HG03457 (cell line): ENCODE measurements around the gene NSF.
"Not testable (repeated sequence)": the region's sequence is repeated elsewhere in the genome, so short reads cannot be mapped to it uniquely, and the experiment has no call there.

Experiments
- ATAC-seq: cut with Tn5 transposase; IDR thresholded peaks from one replicate; pipeline ENCODE4 v1.9.1; 2021; ENCODE audit warnings: moderate number of reproducible peaks; ENCODE audit not compliant: unreplicated experiment

The NSF gene

DNA sequence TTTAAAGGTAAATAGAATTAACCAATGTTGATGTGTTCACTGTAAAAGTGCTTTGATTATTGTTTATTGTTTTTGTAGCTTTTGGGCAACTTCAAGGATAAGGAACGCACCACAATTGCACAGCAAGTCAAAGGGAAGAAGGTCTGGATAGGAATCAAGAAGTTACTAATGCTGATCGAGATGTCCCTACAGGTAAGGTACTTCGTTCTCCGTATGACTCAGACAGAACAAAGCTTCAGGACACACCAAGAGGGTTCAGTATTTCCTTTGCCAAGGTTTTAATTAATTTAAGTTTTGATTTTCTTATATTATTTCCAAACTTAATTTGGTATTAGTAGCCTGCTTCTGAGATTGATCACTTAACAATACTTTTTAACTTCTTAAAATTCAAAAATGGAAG lies 161.0 kb downstream of the NSF start:
- no peak for ATAC-seq

GRCh38 chr17:46753776-46754175 lies 163.3 kb downstream of the NSF start:
- ATAC-seq: no peak

DNA sequence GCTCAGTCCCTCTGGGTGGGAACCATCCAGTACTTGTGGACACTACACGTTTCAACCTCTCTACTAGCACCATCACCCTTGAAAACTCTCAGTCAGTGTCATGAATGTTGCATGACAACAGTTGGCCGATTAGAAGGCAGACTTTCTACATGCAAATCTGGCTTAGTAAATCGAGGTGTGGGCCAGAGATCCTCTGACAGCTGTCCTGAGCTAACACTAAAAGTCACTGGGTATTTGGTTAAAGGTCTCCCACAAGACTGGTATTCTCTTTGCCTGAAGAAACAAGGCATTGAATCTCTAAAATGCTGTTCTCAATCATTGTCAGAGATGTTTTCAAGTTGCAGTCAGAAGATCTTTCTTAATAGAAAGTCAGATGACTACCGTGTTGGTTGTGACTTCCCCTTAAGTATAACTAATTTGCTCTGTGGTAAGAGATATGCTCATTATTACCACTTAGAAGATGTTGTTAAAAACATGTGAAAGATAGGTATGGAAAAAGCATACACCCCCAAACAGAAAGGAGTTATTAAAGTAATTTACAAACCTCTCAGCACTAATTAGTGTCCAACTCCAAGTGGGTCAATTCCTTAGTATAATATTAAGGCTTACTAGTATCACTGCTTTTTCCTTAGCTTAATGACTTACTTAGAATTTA lies 165.7 kb downstream of the NSF start:
- no peak for ATAC-seq

DNA sequence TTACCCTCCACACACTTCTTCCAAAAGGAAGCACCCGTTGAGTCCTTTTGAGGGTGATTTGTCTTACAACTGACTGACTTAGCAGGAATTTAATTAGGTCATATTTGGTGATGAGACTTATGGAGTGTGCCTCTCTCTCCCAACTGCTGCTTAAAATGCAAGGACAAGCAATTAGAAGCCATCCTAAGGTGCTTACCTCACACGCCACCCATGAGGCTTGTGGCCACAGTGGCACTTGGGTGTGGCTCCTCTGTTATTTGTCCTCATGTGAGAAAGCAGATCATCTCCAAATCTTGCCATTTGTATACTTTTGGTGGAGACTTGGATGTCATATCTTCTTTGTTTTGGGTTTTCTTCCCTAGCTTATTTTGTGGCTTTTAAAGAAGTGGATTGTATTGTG lies 166.4 kb downstream of the NSF start:
- ATAC-seq: no peak

DNA sequence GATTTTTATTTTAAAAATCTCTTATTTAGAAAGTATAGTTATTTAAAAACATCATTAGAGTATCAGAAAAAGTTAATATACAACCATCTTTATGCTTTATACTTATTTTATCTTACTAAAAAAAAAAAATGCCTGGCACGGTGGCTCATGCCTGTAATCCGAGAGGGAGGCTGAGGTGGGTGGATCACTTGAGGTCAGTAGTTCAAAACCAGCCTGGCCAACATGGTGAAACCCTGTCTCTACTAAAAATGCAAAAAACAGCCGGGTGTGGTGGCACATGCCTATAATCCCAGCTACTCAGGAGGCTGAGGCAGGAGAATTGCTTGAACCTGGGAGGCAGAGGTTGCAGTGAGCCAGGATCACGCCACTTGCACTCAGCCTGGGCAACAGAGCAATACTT lies 167.1 kb downstream of the NSF start:
- ATAC-seq: not testable (repeated sequence)

DNA sequence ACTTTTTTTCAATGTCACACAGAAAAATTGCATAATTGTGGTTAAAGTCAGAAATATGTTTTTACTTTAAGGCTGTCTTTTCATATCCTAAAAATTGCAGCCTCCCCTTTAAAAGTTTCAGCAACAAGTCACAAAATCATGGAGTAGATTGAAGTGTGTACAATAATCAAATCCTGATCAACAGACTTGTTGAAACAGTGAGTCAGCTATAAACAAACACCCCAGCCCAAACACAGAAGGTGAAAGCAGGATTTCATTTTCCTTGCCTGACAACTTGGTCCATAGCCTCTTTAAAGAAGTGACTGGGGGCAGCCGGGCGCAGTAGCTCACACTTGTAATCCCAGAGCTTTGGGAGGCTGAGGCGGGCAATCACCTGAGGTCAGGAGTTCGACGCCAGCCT lies 168.1 kb downstream of the NSF start:
- ATAC-seq: no peak

DNA sequence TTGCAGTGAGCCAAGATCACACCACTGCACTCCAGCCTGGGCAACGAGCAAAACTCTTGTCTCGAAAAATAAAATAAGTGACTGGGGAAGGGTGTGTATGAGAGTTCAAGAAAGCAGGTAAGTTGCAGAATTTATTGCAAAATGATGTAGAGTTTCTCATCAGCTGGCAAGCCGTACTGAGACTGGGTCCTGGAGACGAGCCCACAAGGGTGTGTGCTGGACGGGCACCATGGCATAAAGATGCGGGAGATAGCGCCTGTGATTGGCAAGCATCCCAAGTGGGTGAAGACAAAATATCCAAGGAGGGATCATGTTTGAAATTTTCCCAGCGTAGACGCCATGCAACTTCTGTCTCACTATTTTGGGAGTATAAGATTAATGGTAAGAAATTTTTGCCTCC lies 168.7 kb downstream of the NSF start:
- ATAC-seq: no peak

DNA sequence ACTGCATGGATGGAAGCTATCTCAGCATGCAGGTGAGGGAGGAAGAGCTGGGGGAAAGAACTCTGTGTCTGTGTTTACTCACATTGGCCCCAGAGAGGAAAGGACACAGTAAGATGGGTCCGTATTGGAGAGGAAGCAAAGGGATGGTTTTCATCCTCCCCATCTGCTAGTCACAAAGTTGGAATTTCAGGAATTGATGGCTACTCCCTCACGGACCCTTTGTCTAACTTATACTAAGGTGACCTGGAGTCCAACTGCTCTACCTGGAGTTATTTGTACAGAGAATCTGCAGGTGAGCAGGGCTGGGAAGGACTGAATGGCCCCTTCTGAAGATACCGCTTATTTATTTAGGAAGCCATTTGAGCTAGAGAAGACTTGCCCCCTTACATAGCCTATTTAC lies 172.9 kb downstream of the NSF start:
- no peak for ATAC-seq

DNA sequence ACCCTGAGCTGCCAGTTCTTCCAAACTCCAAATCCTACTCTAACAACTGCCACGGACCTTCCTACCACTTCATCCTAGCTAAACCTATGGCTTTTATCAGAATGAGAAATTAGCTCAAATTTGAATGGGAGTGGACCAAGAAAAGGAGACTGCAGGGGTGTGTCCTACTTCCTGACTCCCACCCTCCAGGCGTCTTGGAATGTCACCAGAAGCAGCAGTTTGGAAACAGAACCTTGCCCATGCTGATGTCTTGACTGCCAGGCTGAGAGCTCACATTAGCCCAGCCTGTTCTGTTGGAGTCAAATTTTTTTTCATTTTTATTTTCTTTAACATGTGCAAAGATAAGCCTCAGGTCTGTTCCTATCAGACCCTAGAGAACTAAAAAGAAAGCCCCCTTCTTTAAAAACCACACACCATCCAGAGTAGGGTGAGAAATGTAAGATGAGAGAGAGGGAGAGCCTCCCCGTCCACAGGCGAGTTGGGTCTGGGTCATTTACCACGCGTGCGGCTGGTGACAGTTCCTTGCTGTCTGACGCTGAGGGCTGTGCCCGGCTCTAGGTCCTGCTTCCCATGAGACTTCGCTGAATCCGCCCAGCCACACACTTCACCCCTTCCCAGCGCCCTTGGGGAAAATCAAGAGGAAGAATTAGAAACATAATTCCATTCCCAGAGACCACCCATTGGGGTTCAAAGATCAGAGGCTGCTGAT lies 173.7 kb downstream of the NSF start:
- ATAC-seq: no peak

GRCh38 chr17:46764709-46765401 lies 174.4 kb downstream of the NSF start:
- no peak for ATAC-seq

DNA sequence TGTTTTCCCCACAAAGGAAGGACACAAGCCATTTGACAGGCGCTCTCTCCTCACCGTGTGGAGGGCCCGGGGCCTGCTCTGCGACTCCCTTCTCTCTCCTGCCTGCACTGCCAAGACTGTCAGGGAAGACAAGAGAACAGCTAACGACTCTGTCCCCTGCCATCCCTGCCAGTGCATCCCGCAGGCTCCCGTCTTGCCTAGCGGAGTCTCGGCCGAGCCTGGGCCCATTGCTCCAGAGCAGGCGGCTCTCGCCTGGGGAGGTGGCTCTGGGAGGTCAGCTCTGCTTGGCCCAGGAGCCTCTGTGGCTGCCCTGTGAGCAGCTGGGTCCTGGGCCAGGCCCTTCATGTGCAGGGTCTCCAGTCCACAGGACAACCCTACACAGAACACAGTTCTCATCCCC lies 175.0 kb downstream of the NSF start:
- ATAC-seq: no peak

GRCh38 chr17:46766493-46767491 lies 176.3 kb downstream of the NSF start:
- ATAC-seq: no peak

DNA sequence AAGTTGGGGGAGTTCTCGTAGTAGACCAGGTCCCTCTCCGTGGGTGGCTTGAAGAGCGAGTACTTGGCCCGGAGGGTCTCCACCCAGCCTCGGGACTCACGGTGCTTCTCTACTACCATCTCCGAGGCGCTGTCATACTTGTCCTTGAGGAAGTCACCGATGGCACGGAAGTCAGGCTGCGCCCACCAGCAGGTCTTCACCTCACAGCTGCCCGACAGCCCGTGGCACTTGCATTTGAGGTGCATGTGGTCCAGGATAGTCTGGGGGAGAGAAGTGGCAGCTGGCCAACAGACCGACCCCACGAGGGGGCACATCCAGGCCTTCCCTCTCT lies 178.0 kb downstream of the NSF start:
- no peak for ATAC-seq

DNA sequence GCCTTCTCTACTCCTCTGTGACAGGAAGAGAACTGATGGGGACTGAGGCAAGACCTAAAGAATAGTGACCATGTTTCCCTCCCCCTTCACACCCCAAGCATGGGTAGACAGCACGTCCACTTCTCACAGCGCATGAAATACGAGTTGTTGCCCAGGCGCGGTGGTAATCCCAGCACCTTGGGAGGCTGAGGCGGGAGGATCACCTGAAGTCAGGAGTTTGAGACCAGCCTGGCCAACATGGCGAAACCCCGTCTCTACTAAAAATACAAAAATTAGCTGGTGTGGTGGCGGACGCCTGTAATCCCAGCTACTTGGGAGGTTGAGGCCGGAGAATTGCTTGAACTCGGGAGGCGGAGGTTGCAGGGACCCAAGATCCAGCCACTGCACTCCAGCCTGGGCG lies 178.4 kb downstream of the NSF start:
- not testable (repeated sequence) for ATAC-seq

DNA sequence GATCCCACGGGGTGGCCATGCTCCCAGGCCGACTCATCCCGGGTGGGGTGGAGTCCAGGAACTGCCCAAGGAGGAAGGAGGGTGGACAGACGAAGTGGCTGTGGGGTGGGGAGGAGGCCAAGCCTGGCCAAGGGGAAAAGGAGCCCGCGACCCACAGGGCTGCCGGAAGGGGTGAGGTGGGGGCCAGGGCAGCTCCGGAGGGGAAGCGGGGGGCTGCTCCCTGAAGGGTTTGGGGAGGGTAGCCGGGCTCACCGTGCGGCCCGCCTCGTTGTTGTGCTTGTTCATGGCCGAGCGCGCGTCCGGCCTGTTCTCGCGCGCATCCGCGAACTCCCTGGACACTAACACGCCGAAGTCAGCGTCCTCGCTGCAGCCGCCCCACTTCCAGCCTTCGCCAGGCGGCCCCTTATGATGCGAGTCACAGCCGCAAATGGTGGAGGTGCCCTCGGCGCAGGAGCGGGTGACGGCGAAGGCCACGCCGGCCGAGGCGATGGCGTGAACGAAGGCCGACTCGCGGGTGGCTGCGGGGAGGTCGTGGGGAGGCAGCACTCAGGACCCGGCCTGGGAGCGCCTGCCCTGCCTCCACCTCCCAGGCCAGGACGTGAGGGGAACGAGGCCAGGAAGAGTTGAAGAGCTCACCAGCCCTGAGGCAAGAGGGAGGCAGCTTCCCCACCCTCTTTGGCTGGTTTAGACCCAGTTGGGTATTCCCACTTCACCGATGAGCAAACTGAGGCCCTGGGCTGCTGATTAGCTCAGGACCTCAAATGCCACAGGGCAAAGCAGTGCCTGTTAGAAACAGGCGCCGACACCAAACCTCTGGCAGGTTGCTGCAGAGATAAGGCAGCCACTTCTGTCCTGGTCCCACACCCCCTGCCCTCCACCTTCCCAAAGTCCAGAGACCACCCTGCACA lies 179.3 kb downstream of the NSF start:
- no peak for ATAC-seq

GRCh38 chr17:46770439-46770817 lies 180.0 kb downstream of the NSF start:
- ATAC-seq: no peak

DNA sequence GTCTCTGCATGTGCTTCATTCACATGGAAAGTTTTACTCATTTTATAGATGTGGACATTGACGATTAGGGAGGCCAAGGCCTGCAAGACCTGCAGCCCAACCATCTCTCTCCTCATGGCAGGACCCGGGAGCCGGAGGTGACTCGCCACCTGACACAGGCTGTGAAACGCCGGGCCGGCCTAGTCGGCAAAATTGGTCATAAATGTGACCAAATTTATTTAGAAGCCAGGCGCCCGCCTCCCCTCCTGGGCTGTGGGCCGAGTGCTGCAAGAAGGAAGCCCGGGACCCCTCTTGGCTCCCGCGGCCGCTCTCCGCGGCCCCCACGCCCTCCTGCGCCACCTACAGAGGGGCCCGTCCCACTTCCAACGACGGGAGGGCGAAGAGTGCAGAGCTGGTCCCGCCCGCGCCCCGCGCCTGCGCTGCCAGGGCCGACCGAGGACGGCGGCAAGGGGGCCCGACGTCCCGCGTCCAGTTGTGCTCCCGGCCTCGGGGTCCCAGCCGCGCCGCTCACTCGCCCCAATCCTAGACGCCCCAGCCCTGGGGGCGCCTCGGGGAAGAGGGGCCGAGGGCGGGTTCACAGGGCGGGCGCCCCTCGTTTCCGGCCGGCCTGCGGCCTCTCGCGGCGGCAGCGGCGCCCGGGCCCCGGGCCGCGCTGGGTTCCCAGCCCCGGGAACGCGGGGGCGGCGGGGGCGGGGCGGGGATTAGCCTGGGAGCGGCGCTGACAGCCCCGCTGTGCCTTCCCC lies 180.5 kb downstream of the NSF start:
- no peak for ATAC-seq

- ATAC-seq: no peak
Measured at GRCh38 chr17:46771561-46772474, 181.3 kb downstream of the NSF start.
